ENCODE measurements around the gene CALR.
"Not testable (repeated sequence)": the region's sequence is repeated elsewhere in the genome, so short reads cannot be mapped to it uniquely, and the experiment has no call there.

CALR gene

GRCh38 chr19:12965812-12966135 lies 27.4 kb downstream of the CALR start:
- H3K9me3 ChIP-seq (ENCODE audit: control insufficient read depth, insufficient read depth, low read length) = no peaks in the 10 kb centered on the region
- H3K27me3 ChIP-seq (ENCODE audit: control insufficient read depth, insufficient read depth, low read length) = no peaks in the 10 kb centered on the region
- H3K36me3 ChIP-seq (ENCODE audit: control insufficient read depth, insufficient read depth, low read length) = no peaks in the 10 kb centered on the region
- H3K4me1 ChIP-seq (ENCODE audit: control insufficient read depth, insufficient read depth, low read length) = no peaks in the 10 kb centered on the region
- 0 out of 2 replicates have a peak overlapping the region, but pooled peaks have one; percentile 27 for H3K4me3 ChIP-seq (ENCODE audit: low read length)
- no peak for DNase-seq (ENCODE audit: low read depth, low spot score)
- H3K27ac ChIP-seq (ENCODE audit: low read length) = no peak overlapping the region
- no CpG with 5 or more reads among the region's 8 CpGs for WGBS (ENCODE audit: insufficient coverage, insufficient read length)

- no CpG with 5 or more reads among the region's 5 CpGs for WGBS (ENCODE audit: insufficient coverage, insufficient read length)
- no peak for DNase-seq (ENCODE audit: low read depth, low spot score)
- Histone ChIP-seq H3K27me3 (ENCODE audit: control insufficient read depth, insufficient read depth, low read length) (no peaks in the 10 kb centered on the region), H3K36me3 (ENCODE audit: control insufficient read depth, insufficient read depth, low read length) (no peaks in the 10 kb centered on the region), H3K9me3 (ENCODE audit: control insufficient read depth, insufficient read depth, low read length) (no peaks in the 10 kb centered on the region), H3K27ac (ENCODE audit: low read length) (no peak overlapping the region), H3K4me3 (ENCODE audit: low read length) (no peak overlapping the region), H3K4me1 (ENCODE audit: control insufficient read depth, insufficient read depth, low read length) (no peaks in the 10 kb centered on the region)
Observed at GRCh38 chr19:12967907-12968306, 29.5 kb downstream of the CALR start.

- Histone ChIP-seq H3K27me3 (ENCODE audit: control insufficient read depth, insufficient read depth, low read length) (no peaks in the 10 kb centered on the region), H3K4me1 (ENCODE audit: control insufficient read depth, insufficient read depth, low read length) (no peaks in the 10 kb centered on the region), H3K9me3 (ENCODE audit: control insufficient read depth, insufficient read depth, low read length) (no peaks in the 10 kb centered on the region), H3K27ac (ENCODE audit: low read length) (no peak within 1 kb of the TSS), H3K36me3 (ENCODE audit: control insufficient read depth, insufficient read depth, low read length) (no peaks in the 10 kb centered on the region), H3K4me3 (ENCODE audit: low read length) (no peak within 1 kb of the TSS)
- no CpG with 5 or more reads among the region's 14 CpGs for WGBS (ENCODE audit: insufficient coverage, insufficient read length)
- no peak for DNase-seq (ENCODE audit: low read depth, low spot score)
Observed at GRCh38 chr19:12969292-12969988, 31.0 kb downstream of the CALR start, which contains the start of gene DAND5. Gene DAND5, plus strand, starts transcription at chr19:12969576. Its CDS starts 85 bp downstream, at chr19:12969661.

- WGBS (ENCODE audit: insufficient coverage, insufficient read length) = no CpG with 5 or more reads among the region's 7 CpGs
Observed at GRCh38 chr19:12970070-12970820, 31.8 kb downstream of the CALR start.

GRCh38 chr19:12973236-12973635 lies 34.8 kb downstream of the CALR start:
- no peak overlapping the region for H3K27ac ChIP-seq (ENCODE audit: low read length)
- no peaks in the 10 kb centered on the region for H3K27me3 ChIP-seq (ENCODE audit: control insufficient read depth, insufficient read depth, low read length)
- no peak overlapping the region for H3K4me3 ChIP-seq (ENCODE audit: low read length)
- no peaks in the 10 kb centered on the region for H3K36me3 ChIP-seq (ENCODE audit: control insufficient read depth, insufficient read depth, low read length)
- no CpG with 5 or more reads among the region's 16 CpGs for WGBS (ENCODE audit: insufficient coverage, insufficient read length)
- no peaks in the 10 kb centered on the region for H3K4me1 ChIP-seq (ENCODE audit: control insufficient read depth, insufficient read depth, low read length)
- no peaks in the 10 kb centered on the region for H3K9me3 ChIP-seq (ENCODE audit: control insufficient read depth, insufficient read depth, low read length)
- no peak for DNase-seq (ENCODE audit: low read depth, low spot score)

More at GRCh38 chr19:12970070-12970820, 31.8 kb downstream of the CALR start:
- Histone ChIP-seq H3K9me3 (ENCODE audit: control insufficient read depth, insufficient read depth, low read length) (no peaks in the 10 kb centered on the region), H3K4me3 (ENCODE audit: low read length) (no peak overlapping the region), H3K4me1 (ENCODE audit: control insufficient read depth, insufficient read depth, low read length) (no peaks in the 10 kb centered on the region), H3K27ac (ENCODE audit: low read length) (no peak overlapping the region), H3K27me3 (ENCODE audit: control insufficient read depth, insufficient read depth, low read length) (no peaks in the 10 kb centered on the region), H3K36me3 (ENCODE audit: control insufficient read depth, insufficient read depth, low read length) (no peaks in the 10 kb centered on the region)
- DNase-seq (ENCODE audit: low read depth, low spot score) = no peak

- Histone ChIP-seq H3K27me3 (ENCODE audit: control insufficient read depth, insufficient read depth, low read length) (no peaks in the 10 kb centered on the region), H3K9me3 (ENCODE audit: control insufficient read depth, insufficient read depth, low read length) (no peaks in the 10 kb centered on the region), H3K4me3 (ENCODE audit: low read length) (no peak overlapping the region), H3K4me1 (ENCODE audit: control insufficient read depth, insufficient read depth, low read length) (no peaks in the 10 kb centered on the region), H3K27ac (ENCODE audit: low read length) (no peak overlapping the region), H3K36me3 (ENCODE audit: control insufficient read depth, insufficient read depth, low read length) (no peaks in the 10 kb centered on the region)
- no CpG with 5 or more reads among the region's 19 CpGs for WGBS (ENCODE audit: insufficient coverage, insufficient read length)
- DNase-seq (ENCODE audit: low read depth, low spot score) = no peak
Observed at GRCh38 chr19:12974301-12975220, 36.2 kb downstream of the CALR start.

- Histone ChIP-seq H3K4me1 (ENCODE audit: control insufficient read depth, insufficient read depth, low read length) (no peaks in the 10 kb centered on the region), H3K27me3 (ENCODE audit: control insufficient read depth, insufficient read depth, low read length) (no peaks in the 10 kb centered on the region), H3K27ac (ENCODE audit: low read length) (no peak overlapping the region), H3K9me3 (ENCODE audit: control insufficient read depth, insufficient read depth, low read length) (no peaks in the 10 kb centered on the region), H3K4me3 (ENCODE audit: low read length) (no peak overlapping the region), H3K36me3 (ENCODE audit: control insufficient read depth, insufficient read depth, low read length) (no peaks in the 10 kb centered on the region)
- DNase-seq (ENCODE audit: low read depth, low spot score) = no peak
- no CpG with 5 or more reads among the region's 17 CpGs for WGBS (ENCODE audit: insufficient coverage, insufficient read length)
Observed at GRCh38 chr19:12975221-12975741, 36.9 kb downstream of the CALR start.

GRCh38 chr19:12976109-12976508 lies 37.7 kb downstream of the CALR start:
- WGBS (ENCODE audit: insufficient coverage, insufficient read length) = no CpG with 5 or more reads among the region's 7 CpGs
- H3K36me3 ChIP-seq (ENCODE audit: control insufficient read depth, insufficient read depth, low read length); H3K4me3 ChIP-seq (ENCODE audit: low read length); H3K9me3 ChIP-seq (ENCODE audit: control insufficient read depth, insufficient read depth, low read length); DNase-seq (ENCODE audit: low read depth, low spot score); H3K4me1 ChIP-seq (ENCODE audit: control insufficient read depth, insufficient read depth, low read length); H3K27ac ChIP-seq (ENCODE audit: low read length); H3K27me3 ChIP-seq (ENCODE audit: control insufficient read depth, insufficient read depth, low read length): not testable (repeated sequence)

GRCh38 chr19:12979974-12980373 lies 41.6 kb downstream of the CALR start:
- Histone ChIP-seq H3K9me3 (ENCODE audit: control insufficient read depth, insufficient read depth, low read length) (no peaks in the 10 kb centered on the region), H3K4me1 (ENCODE audit: control insufficient read depth, insufficient read depth, low read length) (peaks cover 1% of the 10 kb centered on the region; the same call in 1 of the 2 replicates), H3K4me3 (ENCODE audit: low read length) (no peak overlapping the region), H3K27ac (ENCODE audit: low read length) (no peak overlapping the region), H3K27me3 (ENCODE audit: control insufficient read depth, insufficient read depth, low read length) (peaks cover 2% of the 10 kb centered on the region; the same call in 1 of the 2 replicates), H3K36me3 (ENCODE audit: control insufficient read depth, insufficient read depth, low read length) (no peaks in the 10 kb centered on the region)
- DNase-seq (ENCODE audit: low read depth, low spot score) = no peak
- no CpG with 5 or more reads among the region's 3 CpGs for WGBS (ENCODE audit: insufficient coverage, insufficient read length)

GRCh38 chr19:12982648-12983047 lies 44.2 kb downstream of the CALR start:
- no peak for DNase-seq (ENCODE audit: low read depth, low spot score)
- H3K4me1 ChIP-seq (ENCODE audit: control insufficient read depth, insufficient read depth, low read length) = peaks cover 2% of the 10 kb centered on the region; the same call in 1 of the 2 replicates
- H3K27ac ChIP-seq (ENCODE audit: low read length) = no peak overlapping the region
- H3K36me3 ChIP-seq (ENCODE audit: control insufficient read depth, insufficient read depth, low read length) = no peaks in the 10 kb centered on the region
- H3K9me3 ChIP-seq (ENCODE audit: control insufficient read depth, insufficient read depth, low read length) = no peaks in the 10 kb centered on the region
- no peak overlapping the region for H3K4me3 ChIP-seq (ENCODE audit: low read length)
- peaks cover 2% of the 10 kb centered on the region; the same call in 1 of the 2 replicates for H3K27me3 ChIP-seq (ENCODE audit: control insufficient read depth, insufficient read depth, low read length)
- 100% methylated on average over 1 of the region's 6 CpGs for WGBS (ENCODE audit: insufficient coverage, insufficient read length)
